Type B pancreatic cell (in vitro differentiated cells): Measurements from ENCODE around the gene CNTNAP2. TPM values are rescaled to one million over a fixed set of nuclear protein-coding genes. Genes with fewer than 3 reads are reported as not detected.

Experiments
- DNase-seq: peaks from one replicate; pipeline ENCODE4 v3.0.0; 2021; ENCODE audit warnings: mixed read lengths; ENCODE audit not compliant: unreplicated experiment; ENCODE audit errors: extremely low spot score
- H3K27ac Mint-ChIP-seq: 2 replicates; pipeline ENCODE4 v1.8.0; 2021; ENCODE audit warnings: mild to moderate bottlenecking, mixed read lengths
- H3K27me3 Mint-ChIP-seq: 2 replicates; pipeline ENCODE4 v1.8.0; 2021; ENCODE audit warnings: mixed read lengths
- H3K36me3 Mint-ChIP-seq: 2 replicates; pipeline ENCODE4 v1.8.0; 2021; ENCODE audit warnings: mixed read lengths
- H3K4me1 Mint-ChIP-seq: one replicate; pipeline ENCODE4 v1.8.0; 2021; ENCODE audit warnings: mixed read lengths; ENCODE audit not compliant: unreplicated experiment
- H3K4me3 Mint-ChIP-seq: 2 replicates; pipeline ENCODE4 v1.8.0; 2021; ENCODE audit warnings: mild to moderate bottlenecking, mixed read lengths
- H3K9me3 Mint-ChIP-seq: 2 replicates; pipeline ENCODE4 v1.8.0; 2021; ENCODE audit warnings: mixed read lengths
- CTCF ChIP-seq: fragments of 200-600 bp; sonication (generic); conservative IDR thresholded peaks from 2 replicates; pipeline ENCODE4 v1.5.0; 2021; ENCODE audit warnings: antibody characterized with exemption, mild to moderate bottlenecking
- total RNA-seq: library from RNA; stranded (reverse); gene quantifications from 2 replicates; pipeline ENCODE4 v1.2.1, GENCODE V29; 2021; ENCODE audit warnings: low replicate concordance

Gene CNTNAP2
- total RNA-seq, 1 donor from 2014 or later, result 26.8 TPM

- Mint-ChIP-seq H3K4me1 (peaks cover 30% of the 10 kb centered on the region), H3K4me3 (peak overlapping the region; percentile 35), H3K27ac (peak overlapping the region; percentile 19)
Observed at GRCh38 chr7:148334959-148335577, 2218.5 kb downstream of the CNTNAP2 start.

GRCh38 chr7:148335790-148336189, 2219.2 kb downstream of the CNTNAP2 start:
- Mint-ChIP-seq H3K9me3 (peaks cover 3% of the 10 kb centered on the region), H3K27ac (no peak overlapping the region), H3K4me1 (peaks cover 30% of the 10 kb centered on the region), H3K4me3 (no peak overlapping the region), H3K36me3 (no peaks in the 10 kb centered on the region), H3K27me3 (peaks cover 70% of the 10 kb centered on the region)
- TF ChIP-seq CTCF, result no peak
- DNase-seq, result no peak

More at GRCh38 chr7:148334959-148335577, 2218.5 kb downstream of the CNTNAP2 start:
- Mint-ChIP-seq H3K9me3 (peaks cover 8% of the 10 kb centered on the region), H3K36me3 (peaks cover 3% of the 10 kb centered on the region), H3K27me3 (peaks cover 65% of the 10 kb centered on the region)
- DNase-seq, result no peak
- no peak for TF ChIP-seq CTCF

GRCh38 chr7:148336411-148336810, 2219.8 kb downstream of the CNTNAP2 start:
- Mint-ChIP-seq H3K36me3 (no peaks in the 10 kb centered on the region), H3K4me1 (peaks cover 30% of the 10 kb centered on the region), H3K27ac (no peak overlapping the region), H3K9me3 (no peaks in the 10 kb centered on the region), H3K4me3 (peak overlapping the region; percentile 14), H3K27me3 (peaks cover 74% of the 10 kb centered on the region)
- no peak for TF ChIP-seq CTCF
- no peak for DNase-seq

- Mint-ChIP-seq H3K27me3 (peaks cover 84% of the 10 kb centered on the region), H3K4me1 (peaks cover 30% of the 10 kb centered on the region), H3K27ac (peak overlapping the region; percentile 15), H3K4me3 (peak overlapping the region; percentile 8), H3K36me3 (no peaks in the 10 kb centered on the region), H3K9me3 (no peaks in the 10 kb centered on the region)
- no peak for TF ChIP-seq CTCF
- no peak for DNase-seq
Observed at GRCh38 chr7:148337246-148337965, 2220.8 kb downstream of the CNTNAP2 start.

- no peak for DNase-seq
- Mint-ChIP-seq H3K36me3 (no peaks in the 10 kb centered on the region), H3K9me3 (no peaks in the 10 kb centered on the region), H3K4me1 (peaks cover 30% of the 10 kb centered on the region), H3K27ac (no peak overlapping the region), H3K4me3 (peak overlapping the region; percentile 91), H3K27me3 (peaks cover 92% of the 10 kb centered on the region)
- no peak for TF ChIP-seq CTCF
Observed at GRCh38 chr7:148337995-148338747, 2221.6 kb downstream of the CNTNAP2 start.
